Pancreas (tissue), 10 donors: ENCODE results near the gene HIBADH. TPM values are rescaled to one million over a fixed set of nuclear protein-coding genes. Genes with fewer than 3 reads are reported as not detected.
"Not testable (repeated sequence)": the region's sequence is repeated elsewhere in the genome, so short reads cannot be mapped to it uniquely, and the experiment has no call there.

ENCODE experiments used
- ATAC-seq, 4 donors: fragments of 200-7000 bp; cut with Tn5 transposase; one replicate each; pipeline versions ENCODE4 v1.8.0 to v1.9.1; 2020; ENCODE audit warnings: mild to moderate bottlenecking in 4 of 4, moderate library complexity in 4 of 4
- DNase-seq, 6 donors: peaks; one replicate each; pipeline ENCODE4 v3.0.0-alpha.2; 2020
- FAIRE-seq: peaks from 2 replicates; lab custom pipeline; 2012; peaks lifted over from hg19 to GRCh38; lab: Jason Lieb, UNC
- H3K27ac ChIP-seq, 4 donors: fragments of 200-600 bp; sonication (generic); 1 replicate in 3 of 4; 2 replicates in 1 of 4; pipeline versions ENCODE4 v1.5.0 to v1.8.0; 2020
- H3K27me3 ChIP-seq, 4 donors: fragments of 200-600 bp; one replicate each; pipeline ENCODE4 v1.8.0; 2021
- H3K36me3 ChIP-seq, 3 donors: fragments of 200-600 bp; sonication (generic) in 1 of 3; one replicate each; pipeline versions ENCODE4 v1.5.0 to v1.8.0; 2020 to 2021
- H3K4me1 ChIP-seq, 3 donors: fragments of 200-600 bp; one replicate each; pipeline ENCODE4 v1.8.0; 2021
- H3K4me3 ChIP-seq, 4 donors: fragments of 200-600 bp; sonication (generic) in 2 of 4; one replicate each; pipeline versions ENCODE4 v1.5.0 to v1.8.0; 2020 to 2021
- H3K9me3 ChIP-seq, 4 donors: fragments of 200-600 bp; one replicate each; pipeline ENCODE4 v1.8.0; 2021
- WGBS, 2 donors: extraction: QIAGEN DNeasy Blood & Tissue Kit; methylation state at CpG; one replicate each; pipeline ENCODE4 v1.1.7; 2013; 5-methylcytosine and 5-hydroxymethylcytosine counted together
- intact Hi-C, 3 donors: fragments of 100-400 bp; cut with DNase I; formaldehyde crosslinking; loops; one replicate each; pipeline versions ENCODE4 v1.11.1 to v1.14.2; 2022
- polyA plus RNA-seq, 2 donors: library from polyadenylated mRNA; stranded (reverse); fragments of 200-250 nt; gene quantifications; one replicate each; pipeline ENCODE4 v1.2.3, GENCODE V29; 2013
- total RNA-seq, 6 donors: library from RNA; stranded (reverse); fragmentation: NEBNext Ultra II Directional in 4 of 6; extraction: Animal tissue kit (Norgen Biotek cat#: 25700) in 4 of 6; gene quantifications; one replicate each; pipeline versions ENCODE4 v1.2.1 to v1.2.4, GENCODE V29; 2021 to 2023
- TF ChIP-seq, protein P1 (sequence below), 4 donors: fragments of 200-600 bp; sonication (generic) in 3 of 4; IDR thresholded peaks; one replicate each; pipeline versions ENCODE4 v1.5.0 to v1.8.0; 2021; ENCODE audit warnings: antibody characterized with exemption in 4 of 4
- donor health status: healthy with polysubstance abuse.
- donor health status: DM: no; HTN: no; CAD: no; lungs with moderate emphysema.
- donor health status: DM: no; HTN: no; CAD: no.
- donor health status: control.
- donor health status: control.
- donor health status: Bipolar disorder and iron deficiency.
- donor health status: DM: yes; HTN: yes; CAD: no.
- donor health status: DM: no; HTN: no; CAD: no.
- donor health status: DM: no; HTN: no; CAD: no.
- donor health status: DM: yes; HTN: yes; CAD: no.

HIBADH gene
- total and polyA plus RNA-seq, 8 donors, result 10.2 to 23.3 (median 14.2) TPM

DNA sequence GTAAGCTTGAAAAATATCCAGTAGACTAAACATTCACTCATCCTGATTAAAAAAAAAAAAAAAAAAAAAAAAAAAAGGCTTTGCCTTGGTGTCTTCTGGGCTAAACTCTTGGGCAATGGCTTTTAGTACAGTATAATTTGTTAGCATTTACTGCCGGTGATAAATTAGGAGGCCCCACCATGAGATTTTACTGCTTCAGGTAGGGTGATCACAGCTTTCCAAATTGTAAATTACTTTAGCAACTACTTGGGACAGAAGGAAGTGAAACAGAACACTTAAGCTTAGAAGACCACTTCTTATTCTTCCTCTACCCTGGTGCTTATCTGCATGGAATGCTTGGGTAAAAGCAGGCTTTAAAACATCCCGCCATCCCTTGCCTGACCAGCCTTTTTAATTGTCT, 152.1 kb downstream of the HIBADH start:
- H3K4me1 ChIP-seq, result no peaks in the 10 kb centered on the region
- no peak overlapping the region for H3K4me3 ChIP-seq
- intact Hi-C loops, result no loop called here
- DNase-seq (no peak), FAIRE-seq (no peak), ATAC-seq (no peak)
- H3K36me3 ChIP-seq, result no peaks in the 10 kb centered on the region
- no peaks in the 10 kb centered on the region for H3K27me3 ChIP-seq
- WGBS, 2 donors, result 84 to 91% methylated on average over 2 of the region's 2 CpGs
- TF ChIP-seq, protein P1, sequence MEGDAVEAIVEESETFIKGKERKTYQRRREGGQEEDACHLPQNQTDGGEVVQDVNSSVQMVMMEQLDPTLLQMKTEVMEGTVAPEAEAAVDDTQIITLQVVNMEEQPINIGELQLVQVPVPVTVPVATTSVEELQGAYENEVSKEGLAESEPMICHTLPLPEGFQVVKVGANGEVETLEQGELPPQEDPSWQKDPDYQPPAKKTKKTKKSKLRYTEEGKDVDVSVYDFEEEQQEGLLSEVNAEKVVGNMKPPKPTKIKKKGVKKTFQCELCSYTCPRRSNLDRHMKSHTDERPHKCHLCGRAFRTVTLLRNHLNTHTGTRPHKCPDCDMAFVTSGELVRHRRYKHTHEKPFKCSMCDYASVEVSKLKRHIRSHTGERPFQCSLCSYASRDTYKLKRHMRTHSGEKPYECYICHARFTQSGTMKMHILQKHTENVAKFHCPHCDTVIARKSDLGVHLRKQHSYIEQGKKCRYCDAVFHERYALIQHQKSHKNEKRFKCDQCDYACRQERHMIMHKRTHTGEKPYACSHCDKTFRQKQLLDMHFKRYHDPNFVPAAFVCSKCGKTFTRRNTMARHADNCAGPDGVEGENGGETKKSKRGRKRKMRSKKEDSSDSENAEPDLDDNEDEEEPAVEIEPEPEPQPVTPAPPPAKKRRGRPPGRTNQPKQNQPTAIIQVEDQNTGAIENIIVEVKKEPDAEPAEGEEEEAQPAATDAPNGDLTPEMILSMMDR (IDR thresholded peaks at IDR 0.05), result no peak
- no peak overlapping the region for H3K27ac ChIP-seq
- no peaks in the 10 kb centered on the region for H3K9me3 ChIP-seq

DNA sequence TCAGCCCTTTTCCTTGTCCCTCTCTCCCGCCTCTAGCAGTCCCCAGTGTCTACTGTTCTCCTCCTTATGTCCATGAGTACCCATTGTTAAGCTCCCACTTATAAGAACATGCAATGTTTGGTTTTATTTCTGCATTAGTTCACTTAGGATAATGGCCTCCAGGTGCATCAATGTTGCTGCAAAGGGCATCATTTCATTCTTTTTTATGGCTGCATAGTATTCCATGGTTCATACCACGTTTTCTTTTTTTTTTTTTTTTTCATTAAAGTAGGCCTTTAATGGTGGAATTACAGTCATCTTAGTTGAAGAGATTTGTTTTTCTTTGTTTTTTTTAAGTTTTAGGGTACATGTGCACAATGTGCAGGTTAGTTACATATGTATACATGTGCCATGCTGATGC, 160.8 kb downstream of the HIBADH start:
- intact Hi-C loops, result not testable (repeated sequence)

DNA sequence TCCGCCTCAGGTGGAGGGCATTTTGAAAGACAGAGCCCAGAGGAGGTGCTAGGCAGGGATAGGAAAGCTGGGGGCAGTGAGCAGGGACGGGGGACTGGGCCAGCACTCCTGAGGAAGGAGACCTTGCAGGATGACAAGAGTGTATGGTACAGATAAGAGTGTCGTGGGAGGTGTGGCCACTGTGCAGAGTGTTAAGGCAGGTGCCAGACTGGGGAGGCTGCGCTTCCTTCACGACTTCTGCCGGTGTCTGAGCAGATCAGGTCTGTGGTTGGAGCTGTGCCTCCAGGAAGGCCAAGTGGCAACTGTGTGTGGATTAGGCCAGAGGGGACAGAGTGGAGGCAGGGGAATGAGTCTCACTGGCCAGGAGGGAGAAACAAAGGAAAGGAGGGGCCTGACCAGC, 161.7 kb downstream of the HIBADH start:
- no peaks in the 10 kb centered on the region for H3K27me3 ChIP-seq
- FAIRE-seq (no peak), DNase-seq (no peak), ATAC-seq (no peak)
- H3K27ac ChIP-seq, result no peak overlapping the region
- TF ChIP-seq, protein P1 (IDR thresholded peaks at IDR 0.05), result no peak
- no peaks in the 10 kb centered on the region for H3K9me3 ChIP-seq
- no peaks in the 10 kb centered on the region for H3K4me1 ChIP-seq
- 84 to 88% methylated on average over 6 of the region's 6 CpGs for WGBS, 2 donors
- no peaks in the 10 kb centered on the region for H3K36me3 ChIP-seq
- intact Hi-C loops, result no loop called here
- no peak overlapping the region for H3K4me3 ChIP-seq

More for the DNA sequence above, 160.8 kb downstream of the HIBADH start:
- not testable (repeated sequence) for DNase-seq, FAIRE-seq, H3K9me3 ChIP-seq, H3K36me3 ChIP-seq, H3K4me1 ChIP-seq, ATAC-seq, H3K27ac ChIP-seq, H3K4me3 ChIP-seq, H3K27me3 ChIP-seq
- WGBS, 2 donors, result 88 to 91% methylated on average over 2 of the region's 2 CpGs

DNA sequence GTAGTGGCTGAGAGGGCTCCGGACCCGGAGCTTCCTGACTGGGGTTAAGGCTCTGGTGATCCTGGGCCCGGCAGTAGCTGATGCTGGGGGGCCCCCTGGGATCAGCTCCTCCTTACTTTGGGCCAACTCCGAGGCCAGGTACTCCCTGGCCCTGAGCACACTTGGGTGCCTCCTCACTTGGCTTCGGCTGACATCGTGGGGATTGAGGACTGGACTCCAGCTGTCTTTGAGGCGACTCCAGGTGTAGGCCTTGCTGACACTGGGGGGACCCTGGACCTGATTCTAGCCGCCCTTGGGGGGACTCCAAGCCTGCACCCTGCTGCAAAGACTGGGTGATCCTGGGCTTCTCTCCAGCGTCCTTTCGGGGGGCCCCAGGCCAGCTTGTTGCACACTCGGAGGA, 170.5 kb downstream of the HIBADH start:
- peak in 1 of 6 donors; percentile 36 for DNase-seq
- TF ChIP-seq, protein P1 (IDR thresholded peaks at IDR 0.05), result no peak
- H3K27ac ChIP-seq, result no peak overlapping the region
- H3K36me3 ChIP-seq, result no peaks in the 10 kb centered on the region
- no peaks in the 10 kb centered on the region for H3K9me3 ChIP-seq
- no peak overlapping the region for H3K4me3 ChIP-seq
- no peak for ATAC-seq
- intact Hi-C loops, result no loop called here
- FAIRE-seq, result no peak
- H3K27me3 ChIP-seq, result no peaks in the 10 kb centered on the region
- no peaks in the 10 kb centered on the region for H3K4me1 ChIP-seq
- WGBS, 2 donors, result 92% methylated on average over 11 of the region's 11 CpGs

DNA sequence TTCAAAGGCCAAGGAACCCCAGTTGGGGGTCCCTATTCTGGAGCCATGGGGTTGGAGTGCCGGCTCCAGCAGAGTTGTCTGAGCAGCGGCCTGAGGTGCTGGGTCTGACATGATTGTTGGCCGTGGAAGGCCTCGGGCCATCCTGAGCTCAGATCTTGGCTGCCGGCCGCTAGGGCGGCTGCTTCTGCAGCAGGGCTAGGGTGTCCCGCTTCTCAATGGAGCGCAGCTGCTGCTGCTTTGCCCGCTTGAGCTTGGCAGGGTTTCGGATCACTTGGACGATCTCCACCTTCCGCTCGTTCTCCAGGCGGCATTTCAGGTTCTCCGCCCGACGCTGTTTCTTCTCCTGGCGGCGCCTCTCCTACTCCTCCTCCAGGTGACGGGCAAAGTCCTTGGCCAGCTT, 171.1 kb downstream of the HIBADH start:
- DNase-seq (no peak), FAIRE-seq (no peak), ATAC-seq (no peak)
- H3K4me1 ChIP-seq, result no peaks in the 10 kb centered on the region
- WGBS, 2 donors, result 94 to 95% methylated on average over 21 of the region's 21 CpGs
- intact Hi-C loops, result no loop called here
- H3K9me3 ChIP-seq, result no peaks in the 10 kb centered on the region
- no peak overlapping the region for H3K4me3 ChIP-seq
- no peak overlapping the region for H3K27ac ChIP-seq
- H3K36me3 ChIP-seq, result no peaks in the 10 kb centered on the region
- TF ChIP-seq, protein P1 (IDR thresholded peaks at IDR 0.05), result no peak
- H3K27me3 ChIP-seq, result no peaks in the 10 kb centered on the region
